ENCODE data around the gene TMEM266.

TMEM266 gene

DNA sequence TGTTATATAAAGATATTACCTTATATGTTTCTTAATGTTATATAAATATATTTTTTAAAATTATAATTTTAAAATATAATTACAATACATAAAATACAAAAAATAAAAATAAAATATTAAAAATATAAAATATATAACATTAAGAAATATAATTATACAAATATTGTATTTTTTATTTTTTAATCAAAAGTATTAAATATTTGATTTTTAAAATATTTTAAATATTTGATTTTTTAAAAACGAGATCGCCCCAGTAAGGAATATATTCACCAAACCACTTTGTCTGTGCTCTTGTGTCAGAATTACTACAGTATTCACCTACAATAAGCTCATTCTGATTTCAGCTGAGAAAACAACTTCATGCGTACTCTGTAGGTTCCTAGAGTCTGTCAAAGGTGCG lies 162.4 kb downstream of the TMEM266 start:
- no peak overlapping the region for H3K4me3 ChIP-seq (ENCODE audit: low read length)
- H3K27me3 ChIP-seq (ENCODE audit: control insufficient read depth, insufficient read depth, low read length), result no peaks in the 10 kb centered on the region
- peaks cover 12% of the 10 kb centered on the region for H3K4me1 ChIP-seq (ENCODE audit: control insufficient read depth, insufficient read depth, low read length)
- H3K9me3 ChIP-seq (ENCODE audit: control insufficient read depth, low read length), result no peaks in the 10 kb centered on the region
- H3K36me3 ChIP-seq (ENCODE audit: control insufficient read depth, insufficient read depth, low read length), result no peaks in the 10 kb centered on the region
- no peak overlapping the region for H3K9ac ChIP-seq (ENCODE audit: low read length)

DNA sequence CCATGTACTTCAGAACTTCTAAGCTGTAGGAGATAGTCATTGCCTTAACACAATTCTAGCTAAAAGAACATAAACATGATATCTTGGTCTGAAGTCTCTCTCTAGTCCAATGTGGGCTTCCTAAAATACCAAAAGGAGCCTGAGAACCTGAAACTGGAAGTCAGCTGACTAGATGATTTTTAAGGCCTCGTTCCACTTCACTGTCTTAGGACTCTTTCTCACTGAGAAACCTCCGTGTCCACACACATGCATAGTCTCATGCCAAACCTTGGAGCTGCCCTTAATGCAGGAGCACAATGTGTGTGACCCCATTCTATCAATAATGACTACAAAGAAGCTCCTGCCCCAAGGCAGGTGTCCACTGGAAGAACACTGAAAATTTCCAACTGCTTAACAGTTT lies 163.7 kb downstream of the TMEM266 start:
- Histone ChIP-seq H3K4me3 (ENCODE audit: low read length) (no peak overlapping the region), H3K36me3 (ENCODE audit: control insufficient read depth, insufficient read depth, low read length) (no peaks in the 10 kb centered on the region), H3K9me3 (ENCODE audit: control insufficient read depth, low read length) (no peaks in the 10 kb centered on the region), H3K27me3 (ENCODE audit: control insufficient read depth, insufficient read depth, low read length) (no peaks in the 10 kb centered on the region), H3K9ac (ENCODE audit: low read length) (no peak overlapping the region), H3K4me1 (ENCODE audit: control insufficient read depth, insufficient read depth, low read length) (no peaks in the 10 kb centered on the region)

DNA sequence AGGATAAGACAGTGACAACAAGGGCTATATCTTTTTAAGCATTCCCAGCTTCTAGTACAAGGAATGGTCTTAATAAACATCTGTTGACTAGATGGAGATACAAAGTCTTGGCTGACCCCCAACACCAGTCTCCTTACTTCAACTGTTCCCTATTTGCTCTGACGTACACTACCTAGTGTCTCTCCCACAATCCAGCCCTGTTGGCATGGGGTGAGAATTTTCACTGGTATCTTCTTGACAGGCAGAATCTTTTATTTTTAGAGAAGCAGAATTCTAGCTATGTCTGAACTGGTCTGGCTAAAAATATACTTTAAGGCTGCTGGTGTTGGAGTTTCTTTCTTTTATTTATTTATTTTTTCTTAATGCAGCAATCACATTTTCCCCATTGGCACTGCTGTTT lies 169.5 kb downstream of the TMEM266 start:
- H3K9me3 ChIP-seq (ENCODE audit: control insufficient read depth, low read length), result no peaks in the 10 kb centered on the region
- H3K27me3 ChIP-seq (ENCODE audit: control insufficient read depth, insufficient read depth, low read length), result no peaks in the 10 kb centered on the region
- no peak overlapping the region for H3K4me3 ChIP-seq (ENCODE audit: low read length)
- H3K4me1 ChIP-seq (ENCODE audit: control insufficient read depth, insufficient read depth, low read length), result no peaks in the 10 kb centered on the region
- H3K36me3 ChIP-seq (ENCODE audit: control insufficient read depth, insufficient read depth, low read length), result no peaks in the 10 kb centered on the region
- H3K9ac ChIP-seq (ENCODE audit: low read length), result no peak overlapping the region

DNA sequence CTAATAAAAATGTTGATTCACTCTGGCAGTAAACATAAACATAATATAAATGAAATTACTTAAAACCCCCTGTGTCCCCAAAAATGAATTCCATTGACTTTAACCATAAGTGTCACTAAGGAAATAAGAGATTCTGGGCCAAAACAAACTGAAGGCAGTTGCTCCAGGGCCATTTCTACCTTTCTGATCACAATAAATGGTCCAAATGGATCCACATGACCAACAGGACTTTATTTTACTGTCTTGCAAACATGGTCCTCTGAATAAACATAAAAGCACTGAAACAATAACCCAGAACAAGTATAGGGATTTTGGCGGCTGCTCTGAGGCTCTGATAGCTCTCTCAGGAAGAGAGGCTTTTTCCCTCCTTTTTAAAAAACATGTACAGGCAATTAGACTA lies 174.1 kb downstream of the TMEM266 start:
- no peaks in the 10 kb centered on the region for H3K36me3 ChIP-seq (ENCODE audit: control insufficient read depth, insufficient read depth, low read length)
- no peaks in the 10 kb centered on the region for H3K27me3 ChIP-seq (ENCODE audit: control insufficient read depth, insufficient read depth, low read length)

DNA sequence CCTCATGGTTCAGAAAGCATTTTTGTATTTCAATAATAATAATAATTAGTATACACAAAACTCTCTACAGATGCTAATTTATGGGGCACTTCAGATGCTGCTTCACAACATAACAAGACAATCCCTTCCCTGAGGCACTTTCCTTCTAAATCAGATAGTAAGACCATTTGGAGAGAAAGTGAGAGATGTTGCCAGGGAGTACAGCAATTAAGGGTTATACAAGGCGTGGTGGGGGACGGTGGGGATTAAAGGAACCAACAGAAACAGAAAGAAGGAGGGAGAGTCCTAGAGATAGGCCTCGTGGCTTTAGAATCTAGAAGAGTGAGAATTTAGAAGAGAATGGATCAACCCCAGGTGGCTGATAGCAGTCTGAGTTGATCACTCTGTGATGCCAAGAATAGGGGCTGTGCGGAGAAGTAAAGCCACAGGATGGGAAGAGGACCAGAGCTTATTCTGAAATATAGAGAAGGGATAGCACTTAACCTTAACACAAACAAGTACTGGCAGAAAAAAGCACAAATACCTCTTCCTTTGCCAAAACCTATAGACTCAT lies 174.6 kb downstream of the TMEM266 start:
- no peaks in the 10 kb centered on the region for H3K36me3 ChIP-seq (ENCODE audit: control insufficient read depth, insufficient read depth, low read length)
- H3K4me1 ChIP-seq (ENCODE audit: control insufficient read depth, insufficient read depth, low read length), result no peaks in the 10 kb centered on the region
- no peaks in the 10 kb centered on the region for H3K27me3 ChIP-seq (ENCODE audit: control insufficient read depth, insufficient read depth, low read length)
- no peak overlapping the region for H3K4me3 ChIP-seq (ENCODE audit: low read length)
- no peaks in the 10 kb centered on the region for H3K9me3 ChIP-seq (ENCODE audit: control insufficient read depth, low read length)
- H3K9ac ChIP-seq (ENCODE audit: low read length), result no peak overlapping the region

More for the DNA sequence above, 174.1 kb downstream of the TMEM266 start:
- no peaks in the 10 kb centered on the region for H3K9me3 ChIP-seq (ENCODE audit: control insufficient read depth, low read length)
- H3K4me1 ChIP-seq (ENCODE audit: control insufficient read depth, insufficient read depth, low read length), result no peaks in the 10 kb centered on the region
- no peak overlapping the region for H3K9ac ChIP-seq (ENCODE audit: low read length)
- H3K4me3 ChIP-seq (ENCODE audit: low read length), result no peak overlapping the region

DNA sequence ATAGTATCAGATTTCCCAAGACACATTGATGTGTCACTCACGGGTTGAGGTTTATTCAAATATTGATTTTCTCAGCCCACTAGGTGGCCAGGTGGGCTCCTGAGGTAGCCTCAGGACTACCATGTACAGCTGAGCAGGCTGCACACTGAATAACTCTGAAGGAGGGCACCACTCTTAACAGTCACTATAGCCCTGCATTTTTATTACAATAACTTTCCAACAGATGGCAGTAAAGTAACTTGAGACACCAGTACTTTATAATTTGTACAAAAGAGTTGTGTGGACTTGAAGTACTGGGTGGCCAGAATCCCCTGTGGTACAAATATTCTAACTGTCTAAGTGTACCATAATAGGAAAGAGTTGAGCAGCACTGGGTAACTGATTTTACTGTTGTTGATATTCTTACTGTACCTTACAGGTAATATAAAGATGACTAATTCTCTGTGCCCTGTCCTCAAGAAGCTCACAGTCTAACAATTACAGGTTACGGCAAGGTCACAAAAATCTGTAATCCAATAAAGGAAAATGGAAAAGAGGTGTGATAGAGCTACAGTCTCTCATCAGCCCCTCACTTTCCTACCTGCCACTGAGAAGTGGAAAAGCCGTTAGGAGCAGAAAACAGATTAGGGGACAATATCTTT lies 175.5 kb downstream of the TMEM266 start:
- H3K4me3 ChIP-seq (ENCODE audit: low read length), result no peak overlapping the region
- no peaks in the 10 kb centered on the region for H3K27me3 ChIP-seq (ENCODE audit: control insufficient read depth, insufficient read depth, low read length)
- H3K4me1 ChIP-seq (ENCODE audit: control insufficient read depth, insufficient read depth, low read length), result peaks cover 4% of the 10 kb centered on the region
- H3K9me3 ChIP-seq (ENCODE audit: control insufficient read depth, low read length), result no peaks in the 10 kb centered on the region
- H3K36me3 ChIP-seq (ENCODE audit: control insufficient read depth, insufficient read depth, low read length), result no peaks in the 10 kb centered on the region
- H3K9ac ChIP-seq (ENCODE audit: low read length), result no peak overlapping the region

DNA sequence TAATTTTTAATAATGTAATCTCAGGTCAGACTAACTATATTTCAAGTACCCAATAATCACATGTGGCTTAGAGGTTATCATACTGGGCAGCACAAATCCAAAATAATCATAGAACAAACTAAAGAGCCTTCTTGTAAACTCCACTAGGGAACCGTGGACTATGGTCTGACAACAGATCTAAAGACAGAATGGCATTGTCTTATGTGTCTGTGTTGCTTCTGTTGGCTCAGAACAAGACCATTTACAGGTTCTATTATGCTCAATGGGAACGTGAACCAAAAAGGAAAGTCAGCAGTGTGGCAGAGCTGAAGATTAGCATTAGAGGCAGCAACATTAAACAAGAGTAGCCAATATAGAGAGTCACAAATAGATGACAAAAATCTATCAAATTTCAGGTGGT lies 176.6 kb downstream of the TMEM266 start:
- Histone ChIP-seq H3K4me3 (ENCODE audit: low read length) (no peak overlapping the region), H3K9ac (ENCODE audit: low read length) (no peak overlapping the region), H3K9me3 (ENCODE audit: control insufficient read depth, low read length) (no peaks in the 10 kb centered on the region), H3K36me3 (ENCODE audit: control insufficient read depth, insufficient read depth, low read length) (no peaks in the 10 kb centered on the region), H3K4me1 (ENCODE audit: control insufficient read depth, insufficient read depth, low read length) (peaks cover 4% of the 10 kb centered on the region), H3K27me3 (ENCODE audit: control insufficient read depth, insufficient read depth, low read length) (no peaks in the 10 kb centered on the region)

DNA sequence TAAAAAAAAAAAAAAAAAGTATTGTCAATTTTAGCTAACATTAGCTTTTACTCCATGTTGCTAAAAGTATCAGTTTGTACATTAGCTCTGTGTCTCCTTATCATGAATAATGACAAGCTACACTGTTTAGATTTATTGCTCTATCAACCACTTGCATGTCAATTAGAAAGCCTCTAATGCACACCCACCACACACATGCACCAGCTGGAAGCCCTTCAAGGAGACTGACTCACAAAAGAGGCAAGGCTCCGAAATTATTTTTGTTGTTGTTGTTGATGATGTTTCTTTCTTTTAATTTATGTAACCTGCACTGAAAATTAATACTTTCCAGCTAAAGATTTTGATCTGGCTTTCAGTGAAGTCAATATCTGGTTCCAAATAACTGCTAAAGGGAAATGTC lies 180.0 kb downstream of the TMEM266 start:
- Histone ChIP-seq H3K27me3 (ENCODE audit: control insufficient read depth, insufficient read depth, low read length) (no peaks in the 10 kb centered on the region), H3K9ac (ENCODE audit: low read length) (no peak overlapping the region), H3K4me3 (ENCODE audit: low read length) (no peak overlapping the region), H3K36me3 (ENCODE audit: control insufficient read depth, insufficient read depth, low read length) (no peaks in the 10 kb centered on the region), H3K4me1 (ENCODE audit: control insufficient read depth, insufficient read depth, low read length) (peaks cover 4% of the 10 kb centered on the region), H3K9me3 (ENCODE audit: control insufficient read depth, low read length) (no peaks in the 10 kb centered on the region)

DNA sequence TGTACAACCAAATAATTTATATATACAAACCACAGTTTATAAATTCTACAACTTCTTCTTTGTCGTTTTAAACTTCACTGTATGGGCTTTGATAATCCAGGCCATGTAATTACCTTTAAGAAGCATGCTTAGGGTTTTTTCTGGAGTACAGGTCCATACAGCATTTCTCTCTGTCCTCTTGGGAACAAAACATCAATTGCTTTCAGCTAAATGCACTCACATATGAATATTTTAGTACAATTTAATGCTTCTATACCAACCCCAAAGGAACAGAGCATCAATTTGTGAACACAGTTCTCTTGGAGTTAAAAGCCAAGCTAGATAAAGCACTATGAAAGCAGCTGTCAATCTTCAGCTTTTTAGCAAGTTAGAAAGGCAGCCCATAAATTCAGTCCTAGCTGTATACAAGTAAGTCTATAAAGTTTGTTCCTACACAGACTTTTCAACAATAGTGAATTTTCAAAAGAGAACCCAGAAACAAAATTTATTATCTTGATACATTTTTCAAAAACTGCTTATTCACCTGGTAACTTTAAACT lies 185.4 kb downstream of the TMEM266 start:
- no peaks in the 10 kb centered on the region for H3K27me3 ChIP-seq (ENCODE audit: control insufficient read depth, insufficient read depth, low read length)
- H3K4me3 ChIP-seq (ENCODE audit: low read length), result no peak overlapping the region
- no peaks in the 10 kb centered on the region for H3K4me1 ChIP-seq (ENCODE audit: control insufficient read depth, insufficient read depth, low read length)
- no peaks in the 10 kb centered on the region for H3K9me3 ChIP-seq (ENCODE audit: control insufficient read depth, low read length)
- no peaks in the 10 kb centered on the region for H3K36me3 ChIP-seq (ENCODE audit: control insufficient read depth, insufficient read depth, low read length)
- H3K9ac ChIP-seq (ENCODE audit: low read length), result no peak overlapping the region

DNA sequence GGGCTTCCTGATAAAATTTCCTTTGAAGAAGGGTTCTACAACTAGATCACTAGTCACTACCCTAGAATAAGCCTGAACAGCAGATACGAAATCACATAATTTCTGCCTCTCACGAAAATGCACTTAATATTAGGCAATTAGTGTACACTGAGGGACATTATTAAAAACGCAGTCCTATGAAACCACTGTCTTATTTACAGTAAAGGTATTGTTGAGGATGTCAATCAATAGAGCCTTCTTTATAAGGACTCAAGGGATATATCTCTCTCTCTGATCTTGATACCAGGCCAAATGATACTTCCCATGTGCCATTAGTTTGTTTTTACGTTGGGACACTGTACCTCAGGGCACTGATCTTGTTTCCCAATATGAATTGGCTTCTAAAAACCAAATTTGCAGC lies 191.9 kb downstream of the TMEM266 start:
- no peaks in the 10 kb centered on the region for H3K27me3 ChIP-seq (ENCODE audit: control insufficient read depth, insufficient read depth, low read length)
- no peak overlapping the region for H3K4me3 ChIP-seq (ENCODE audit: low read length)
- H3K9ac ChIP-seq (ENCODE audit: low read length), result no peak overlapping the region
- H3K4me1 ChIP-seq (ENCODE audit: control insufficient read depth, insufficient read depth, low read length), result no peaks in the 10 kb centered on the region
- no peaks in the 10 kb centered on the region for H3K36me3 ChIP-seq (ENCODE audit: control insufficient read depth, insufficient read depth, low read length)
- H3K9me3 ChIP-seq (ENCODE audit: control insufficient read depth, low read length), result no peaks in the 10 kb centered on the region

DNA sequence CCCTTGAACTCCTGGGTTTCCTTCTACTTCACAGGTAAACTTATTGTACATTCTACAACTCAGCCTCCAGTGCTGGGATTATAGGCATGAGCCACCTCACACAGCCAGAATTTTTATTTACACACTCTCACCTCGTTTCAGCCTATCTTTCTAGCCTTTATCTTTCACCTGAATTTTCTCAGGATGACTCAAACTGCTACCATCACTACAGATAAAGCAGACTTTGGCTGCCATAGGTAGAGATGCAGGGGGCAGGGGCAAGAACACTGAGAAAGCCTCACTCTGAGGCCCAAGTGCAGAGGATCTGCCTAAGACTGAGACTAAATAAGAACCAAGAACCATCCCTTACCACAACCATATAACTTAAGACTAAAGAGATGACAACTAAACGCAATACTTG lies 192.5 kb downstream of the TMEM266 start:
- no peaks in the 10 kb centered on the region for H3K9me3 ChIP-seq (ENCODE audit: control insufficient read depth, low read length)
- no peaks in the 10 kb centered on the region for H3K4me1 ChIP-seq (ENCODE audit: control insufficient read depth, insufficient read depth, low read length)
- H3K9ac ChIP-seq (ENCODE audit: low read length), result no peak overlapping the region
- H3K27me3 ChIP-seq (ENCODE audit: control insufficient read depth, insufficient read depth, low read length), result no peaks in the 10 kb centered on the region
- no peak overlapping the region for H3K4me3 ChIP-seq (ENCODE audit: low read length)
- H3K36me3 ChIP-seq (ENCODE audit: control insufficient read depth, insufficient read depth, low read length), result no peaks in the 10 kb centered on the region

DNA sequence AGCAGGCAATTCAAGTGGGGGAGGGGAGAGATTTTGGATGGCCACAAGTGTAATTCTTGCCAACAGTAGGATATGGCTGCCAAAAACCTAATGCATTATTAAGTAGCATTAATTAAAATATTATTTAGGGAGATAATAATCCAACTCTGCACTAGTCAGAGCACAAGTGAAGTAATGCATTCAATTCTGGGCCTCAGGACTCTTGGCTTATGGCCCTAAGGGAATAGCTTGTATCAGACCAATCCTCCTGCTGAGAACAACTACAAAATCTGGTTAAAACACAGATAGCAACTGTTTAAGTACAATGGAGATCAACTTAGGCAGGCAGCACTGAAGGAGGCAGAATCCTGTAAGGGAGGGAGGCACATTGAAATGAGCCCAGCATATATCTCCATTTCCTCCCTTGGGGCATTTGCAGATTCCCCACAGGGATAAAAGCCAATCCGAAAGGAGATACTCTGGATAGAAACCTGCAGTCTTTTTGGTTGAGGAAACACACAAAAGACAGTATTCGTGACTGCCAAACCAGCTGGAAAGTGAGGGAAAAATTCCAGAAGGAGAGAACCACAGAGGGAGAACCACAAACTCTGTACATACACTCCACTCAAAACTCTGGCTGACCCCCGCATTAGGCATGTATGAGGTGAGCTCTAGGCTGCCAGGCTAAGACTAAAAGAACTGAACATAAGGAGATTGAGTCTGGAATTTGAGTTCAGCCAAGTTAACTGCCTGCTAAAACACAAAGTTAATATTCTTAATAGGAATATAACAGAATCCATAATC lies 194.1 kb downstream of the TMEM266 start:
- no peaks in the 10 kb centered on the region for H3K9me3 ChIP-seq (ENCODE audit: control insufficient read depth, low read length)
- no peaks in the 10 kb centered on the region for H3K4me1 ChIP-seq (ENCODE audit: control insufficient read depth, insufficient read depth, low read length)
- H3K27me3 ChIP-seq (ENCODE audit: control insufficient read depth, insufficient read depth, low read length), result no peaks in the 10 kb centered on the region
- H3K4me3 ChIP-seq (ENCODE audit: low read length), result no peak overlapping the region
- no peaks in the 10 kb centered on the region for H3K36me3 ChIP-seq (ENCODE audit: control insufficient read depth, insufficient read depth, low read length)
- no peak overlapping the region for H3K9ac ChIP-seq (ENCODE audit: low read length)

All from mucosa of stomach (tissue), 1 donor.